HG03442 (cell line): ENCODE results near the gene CYP2B6.
"Not testable (repeated sequence)": the region's sequence is repeated elsewhere in the genome, so short reads cannot be mapped to it uniquely, and the experiment has no call there.

Experiments used
- ATAC-seq: cut with Tn5 transposase; IDR thresholded peaks from one replicate; pipeline ENCODE4 v1.9.1; 2021; ENCODE audit warnings: mild to moderate bottlenecking, moderate library complexity; ENCODE audit not compliant: unreplicated experiment

The CYP2B6 gene

GRCh38 chr19:40980743-40981442 is 10.2 kb upstream of the CYP2B6 start:
- not testable (repeated sequence) for ATAC-seq

GRCh38 chr19:40981591-40981990 is 9.5 kb upstream of the CYP2B6 start:
- ATAC-seq, result no peak

DNA sequence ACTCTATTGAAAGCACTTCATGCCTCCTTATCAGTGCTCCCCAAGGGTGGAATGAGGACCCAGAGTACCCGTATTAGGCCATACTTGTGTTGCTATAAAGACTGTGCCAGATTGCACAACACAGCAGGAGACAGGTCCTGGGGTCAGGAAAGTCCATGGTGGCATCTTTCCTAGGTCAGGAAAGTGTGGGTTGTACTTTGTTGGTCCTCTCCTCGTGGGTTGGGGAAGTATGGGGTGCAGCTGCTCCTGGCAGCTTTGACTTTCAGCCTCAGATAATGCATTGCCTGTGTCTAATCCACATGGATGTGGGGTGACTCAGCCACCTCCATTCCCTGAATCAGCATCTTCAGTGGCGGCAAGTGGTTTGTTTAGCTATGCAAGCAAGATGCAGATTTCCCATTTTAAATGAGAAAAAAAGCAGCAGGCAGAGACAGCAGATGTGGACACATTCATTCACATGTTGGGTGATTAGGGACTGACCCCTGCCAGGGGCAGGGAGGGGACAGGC is 8.4 kb upstream of the CYP2B6 start:
- no peak for ATAC-seq

GRCh38 chr19:40989453-40989852 is 1.6 kb upstream of the CYP2B6 start:
- no peak for ATAC-seq

DNA sequence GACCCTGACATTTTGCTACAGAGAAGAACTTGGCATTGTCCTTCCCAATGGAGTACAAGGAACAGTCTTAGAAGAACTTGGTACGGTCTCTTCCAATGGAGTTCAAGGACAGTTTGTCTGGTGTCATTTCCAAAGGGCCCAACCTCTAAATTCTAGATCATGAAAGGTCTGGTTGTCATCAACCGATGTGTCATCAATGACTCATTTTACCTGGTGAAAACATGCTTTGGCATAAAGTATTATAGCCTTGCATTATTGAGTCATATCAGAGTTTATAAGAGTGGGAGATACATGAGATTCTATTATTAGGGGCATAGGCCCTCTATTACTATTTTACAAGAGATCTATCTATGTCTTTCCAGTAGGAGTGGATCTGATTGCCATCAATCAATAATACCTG is 4.3 kb downstream of the CYP2B6 start:
- no peak for ATAC-seq

GRCh38 chr19:40999018-40999417 is 7.9 kb downstream of the CYP2B6 start:
- ATAC-seq, result not testable (repeated sequence)

DNA sequence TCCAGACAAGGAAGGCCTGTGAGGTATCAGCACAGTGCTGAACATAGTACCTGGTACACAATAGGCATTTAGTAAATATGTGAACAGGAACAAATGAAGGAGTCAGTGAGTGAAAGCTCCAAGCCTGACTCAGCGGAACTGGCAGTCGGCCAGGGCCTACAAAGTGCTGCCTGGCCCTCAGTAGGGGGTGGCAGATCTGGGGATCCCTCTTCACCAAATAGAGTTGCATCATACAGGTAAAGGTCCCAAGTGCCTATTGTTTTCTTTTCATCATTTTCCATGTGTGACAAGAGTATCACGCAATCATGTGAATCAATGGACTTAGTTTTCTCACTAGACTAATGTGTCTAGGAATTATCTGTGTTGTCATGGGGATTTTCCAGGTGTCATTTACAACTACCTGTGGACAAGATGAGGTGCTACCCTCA is 9.2 kb downstream of the CYP2B6 start:
- ATAC-seq, result no peak

DNA sequence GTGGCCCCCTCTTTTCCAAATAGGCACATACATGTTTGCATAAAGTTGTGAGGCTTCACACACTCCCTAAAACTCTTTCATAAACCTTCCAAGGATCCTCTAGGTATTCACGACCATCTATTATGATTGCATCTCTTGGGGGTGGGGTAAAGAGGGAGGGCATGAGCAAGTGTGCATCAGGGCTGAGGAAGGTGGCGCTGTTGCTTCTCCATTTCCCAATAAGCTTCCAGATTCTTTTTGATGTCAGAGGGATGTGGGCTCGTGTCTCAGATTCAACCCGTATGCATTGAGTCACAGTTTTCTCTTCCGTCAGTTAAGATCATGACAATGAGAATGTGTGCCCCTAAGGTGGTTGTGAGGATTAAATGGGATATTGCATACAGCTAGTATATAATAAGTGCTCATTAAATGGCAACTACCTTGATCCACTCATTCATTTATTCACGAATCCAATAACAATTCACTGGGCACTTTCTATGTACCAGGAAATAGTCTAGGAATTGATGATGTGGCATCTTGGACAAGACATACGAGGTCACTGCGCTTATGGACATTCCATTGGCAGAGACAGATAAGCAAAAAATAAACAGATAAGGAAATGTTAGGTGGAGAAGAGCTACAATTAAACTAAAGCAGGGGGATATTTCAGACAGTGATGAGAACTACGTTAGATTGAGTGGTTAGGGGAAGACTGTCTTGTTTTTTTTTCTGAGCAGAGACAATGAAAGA is 10.3 kb downstream of the CYP2B6 start:
- no peak for ATAC-seq

DNA sequence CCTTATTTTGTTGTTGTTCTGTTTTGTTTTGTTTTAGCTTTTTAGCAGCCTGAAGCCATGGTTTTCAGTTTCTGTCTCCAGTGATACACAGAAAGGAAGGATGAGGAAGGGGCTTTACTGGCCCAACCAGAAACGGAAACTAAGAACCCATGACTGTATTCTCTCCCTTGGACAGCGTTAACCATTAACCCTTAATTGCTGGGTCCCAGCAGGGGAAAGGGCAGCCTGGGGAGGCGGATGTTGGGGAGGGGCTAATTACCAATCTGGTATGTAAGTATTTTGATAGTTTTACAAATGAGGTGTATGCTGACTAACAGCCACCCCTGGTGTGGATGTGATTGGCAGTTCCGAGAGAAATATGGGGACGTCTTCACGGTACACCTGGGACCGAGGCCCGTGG is 12.6 kb downstream of the CYP2B6 start:
- ATAC-seq, result not testable (repeated sequence)

GRCh38 chr19:41009700-41010235 is 18.7 kb downstream of the CYP2B6 start:
- no peak for ATAC-seq

GRCh38 chr19:41013359-41013758 is 22.3 kb downstream of the CYP2B6 start:
- ATAC-seq, result no peak

DNA sequence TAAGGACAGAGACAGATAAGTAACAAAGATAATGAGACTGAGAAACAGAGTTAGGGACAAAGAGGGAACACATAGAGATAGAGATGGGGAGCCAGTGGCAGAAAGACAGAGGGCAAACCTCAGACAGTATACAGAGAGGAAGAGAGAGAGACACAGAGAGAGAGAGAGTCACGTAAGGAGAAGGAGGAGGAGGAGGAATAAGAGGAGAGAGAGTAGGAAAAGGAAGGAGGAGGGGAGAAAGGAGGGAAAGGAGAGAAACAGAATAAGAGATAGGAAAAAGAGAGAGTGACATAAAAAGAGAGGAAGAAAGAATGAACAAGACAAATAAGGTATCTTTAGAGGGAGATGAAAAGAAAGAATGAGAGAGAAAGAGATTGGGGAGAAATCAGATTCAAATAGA is 23.6 kb downstream of the CYP2B6 start:
- ATAC-seq, result no peak

GRCh38 chr19:41016488-41017071 is 25.5 kb downstream of the CYP2B6 start:
- no peak for ATAC-seq

GRCh38 chr19:41018736-41019290 is 27.7 kb downstream of the CYP2B6 start:
- no peak for ATAC-seq

- ATAC-seq, result no peak
These were observed 28.3 kb downstream of the CYP2B6 start for GRCh38 chr19:41019346-41019745.

GRCh38 chr19:41023193-41023592 is 32.1 kb downstream of the CYP2B6 start:
- ATAC-seq, result no peak

DNA sequence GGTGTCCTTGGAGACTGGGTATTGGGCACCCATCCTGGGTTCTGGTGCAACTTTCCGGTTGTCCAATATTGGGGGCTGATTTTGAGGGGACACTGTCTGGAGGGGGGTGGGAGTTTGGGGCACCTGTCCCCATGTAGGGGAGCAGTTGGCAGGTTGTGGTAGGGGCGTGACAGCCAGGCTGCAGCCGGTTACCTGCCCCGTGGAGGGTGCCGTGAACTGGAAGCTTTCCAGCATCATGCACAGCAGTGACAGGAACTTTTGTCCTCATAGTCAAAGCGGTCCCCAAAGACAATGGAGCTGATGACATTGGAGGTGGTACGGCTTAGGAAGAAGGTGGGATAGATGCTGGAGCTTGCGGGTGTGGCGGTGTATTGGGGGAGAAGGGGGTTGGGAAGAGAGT is 34.3 kb downstream of the CYP2B6 start:
- ATAC-seq, result no peak

DNA sequence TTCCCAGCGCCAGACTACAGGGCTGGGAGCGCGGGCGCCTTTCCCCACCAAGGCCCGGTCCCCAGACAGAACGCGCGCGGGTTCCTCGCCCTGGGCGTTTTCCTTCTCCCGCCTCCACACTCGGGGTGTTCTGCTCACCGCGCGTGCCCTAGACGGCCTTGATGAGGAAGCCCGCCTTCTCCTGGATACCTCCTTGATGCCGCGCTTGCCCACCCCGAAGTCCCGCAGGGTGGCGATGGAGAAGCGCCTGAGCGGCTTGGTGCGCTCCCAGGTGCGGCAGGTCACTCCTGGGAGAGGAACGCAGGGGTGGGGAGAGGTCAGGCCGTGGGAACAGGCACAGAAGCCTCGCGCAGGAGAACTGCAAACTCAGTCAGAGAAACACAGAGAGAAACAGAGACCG is 34.8 kb downstream of the CYP2B6 start:
- ATAC-seq, result no peak

GRCh38 chr19:41027273-41027967 is 36.3 kb downstream of the CYP2B6 start:
- ATAC-seq, result no peak

- ATAC-seq, result no peak
These were observed 38.7 kb downstream of the CYP2B6 start for GRCh38 chr19:41029524-41030432.
